ENCODE results near the gene FARSA. TPM values are rescaled to one million over a fixed set of nuclear protein-coding genes. Genes with fewer than 3 reads are reported as not detected.

The FARSA gene
- total RNA-seq, 2 donors from 2014 or later = 25.9 to 35.6 TPM

DNA sequence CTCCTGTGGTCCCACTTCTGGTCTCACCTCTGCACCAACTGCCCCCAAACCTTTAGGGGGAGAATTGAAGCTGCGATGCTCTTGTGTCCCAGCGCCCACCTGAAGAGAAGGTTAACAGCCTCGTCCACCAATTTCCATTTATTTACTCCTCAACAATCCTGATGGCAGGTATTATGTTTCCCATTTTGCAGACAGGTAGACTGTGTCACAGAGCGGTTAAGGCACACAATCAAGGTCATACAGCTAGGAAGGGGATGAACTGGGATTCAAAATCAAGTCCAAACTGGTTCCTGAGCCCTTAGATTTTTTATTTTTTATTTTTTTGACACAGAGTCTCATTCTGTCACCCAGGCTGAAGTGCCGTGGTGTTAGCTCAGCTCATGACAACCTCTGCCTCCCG is 58.4 kb downstream of the FARSA start:
- ATAC-seq (no peak), DNase-seq (no peak)
- TF ChIP-seq, protein P1, sequence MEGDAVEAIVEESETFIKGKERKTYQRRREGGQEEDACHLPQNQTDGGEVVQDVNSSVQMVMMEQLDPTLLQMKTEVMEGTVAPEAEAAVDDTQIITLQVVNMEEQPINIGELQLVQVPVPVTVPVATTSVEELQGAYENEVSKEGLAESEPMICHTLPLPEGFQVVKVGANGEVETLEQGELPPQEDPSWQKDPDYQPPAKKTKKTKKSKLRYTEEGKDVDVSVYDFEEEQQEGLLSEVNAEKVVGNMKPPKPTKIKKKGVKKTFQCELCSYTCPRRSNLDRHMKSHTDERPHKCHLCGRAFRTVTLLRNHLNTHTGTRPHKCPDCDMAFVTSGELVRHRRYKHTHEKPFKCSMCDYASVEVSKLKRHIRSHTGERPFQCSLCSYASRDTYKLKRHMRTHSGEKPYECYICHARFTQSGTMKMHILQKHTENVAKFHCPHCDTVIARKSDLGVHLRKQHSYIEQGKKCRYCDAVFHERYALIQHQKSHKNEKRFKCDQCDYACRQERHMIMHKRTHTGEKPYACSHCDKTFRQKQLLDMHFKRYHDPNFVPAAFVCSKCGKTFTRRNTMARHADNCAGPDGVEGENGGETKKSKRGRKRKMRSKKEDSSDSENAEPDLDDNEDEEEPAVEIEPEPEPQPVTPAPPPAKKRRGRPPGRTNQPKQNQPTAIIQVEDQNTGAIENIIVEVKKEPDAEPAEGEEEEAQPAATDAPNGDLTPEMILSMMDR (IDR thresholded peaks at IDR 0.05) = no peak
- no peak for TF ChIP-seq POLR2A (IDR thresholded peaks at IDR 0.05)
- no peaks in the 10 kb centered on the region for H3K27me3 ChIP-seq
- no peak overlapping the region for H3K27ac ChIP-seq
- H3K9me3 ChIP-seq = no peaks in the 10 kb centered on the region
- H3K4me1 ChIP-seq = peaks cover 8% of the 10 kb centered on the region
- no peak overlapping the region for H3K4me3 ChIP-seq
- intact Hi-C loops (cut with DNase I) = no loop called here
- H3K36me3 ChIP-seq (replicated peaks in 1 of 2; ENCODE audit: insufficient read depth in 1 of 2, low read depth in 2 of 2) = peaks cover 0 to 6% of the 10 kb centered on the region in 2 donors
- WGBS, 2 donors = 96 to 97% methylated on average over 6 of the region's 6 CpGs

DNA sequence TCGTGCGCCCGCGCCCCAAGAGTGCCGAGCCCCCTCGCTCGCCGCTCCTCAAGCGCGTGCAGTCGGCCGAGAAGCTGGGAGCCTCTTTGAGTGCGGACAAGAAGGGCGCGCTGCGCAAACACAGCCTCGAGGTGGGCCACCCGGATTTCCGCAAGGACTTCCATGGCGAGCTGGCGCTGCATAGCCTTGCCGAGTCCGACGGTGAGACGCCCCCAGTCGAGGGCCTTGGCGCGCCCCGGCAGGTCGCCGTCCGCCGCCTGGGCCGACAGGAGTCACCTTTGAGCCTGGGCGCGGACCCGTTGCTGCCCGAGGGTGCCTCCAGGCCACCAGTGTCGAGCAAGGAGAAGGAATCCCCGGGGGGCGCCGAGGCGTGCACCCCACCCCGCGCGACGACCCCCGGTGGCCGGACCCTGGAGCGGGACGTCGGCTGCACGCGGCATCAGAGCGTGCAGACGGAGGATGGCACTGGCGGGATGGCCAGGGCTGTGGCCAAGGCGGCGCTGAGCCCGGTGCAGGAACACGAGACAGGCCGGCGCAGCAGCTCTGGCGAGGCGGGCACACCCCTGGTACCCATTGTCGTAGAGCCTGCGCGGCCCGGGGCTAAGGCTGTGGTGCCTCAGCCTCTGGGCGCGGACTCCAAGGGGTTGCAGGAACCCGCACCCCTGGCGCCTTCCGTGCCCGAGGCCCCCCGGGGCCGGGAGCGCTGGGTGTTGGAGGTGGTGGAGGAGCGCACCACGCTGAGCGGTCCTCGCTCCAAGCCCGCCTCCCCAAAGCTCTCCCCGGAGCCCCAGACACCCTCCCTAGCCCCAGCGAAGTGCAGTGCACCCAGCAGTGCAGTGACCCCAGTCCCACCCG is 59.4 kb downstream of the FARSA start:
- no peaks in the 10 kb centered on the region for H3K9me3 ChIP-seq
- intact Hi-C loops (cut with DNase I) = no loop called here
- no peaks in the 10 kb centered on the region for H3K27me3 ChIP-seq
- DNase-seq = no peak
- no peak for TF ChIP-seq POLR2A (IDR thresholded peaks at IDR 0.05)
- TF ChIP-seq, protein P1 (IDR thresholded peaks at IDR 0.05) = no peak
- peaks cover 7% of the 10 kb centered on the region for H3K4me1 ChIP-seq
- ATAC-seq = no peak
- H3K36me3 ChIP-seq (replicated peaks in 1 of 2; ENCODE audit: insufficient read depth in 1 of 2, low read depth in 2 of 2) = peaks cover 0 to 6% of the 10 kb centered on the region in 2 donors
- H3K27ac ChIP-seq = no peak overlapping the region
- 78 to 87% methylated on average over 20 to 50 of the region's 86 CpGs for WGBS, 2 donors
- H3K4me3 ChIP-seq = no peak overlapping the region

DNA sequence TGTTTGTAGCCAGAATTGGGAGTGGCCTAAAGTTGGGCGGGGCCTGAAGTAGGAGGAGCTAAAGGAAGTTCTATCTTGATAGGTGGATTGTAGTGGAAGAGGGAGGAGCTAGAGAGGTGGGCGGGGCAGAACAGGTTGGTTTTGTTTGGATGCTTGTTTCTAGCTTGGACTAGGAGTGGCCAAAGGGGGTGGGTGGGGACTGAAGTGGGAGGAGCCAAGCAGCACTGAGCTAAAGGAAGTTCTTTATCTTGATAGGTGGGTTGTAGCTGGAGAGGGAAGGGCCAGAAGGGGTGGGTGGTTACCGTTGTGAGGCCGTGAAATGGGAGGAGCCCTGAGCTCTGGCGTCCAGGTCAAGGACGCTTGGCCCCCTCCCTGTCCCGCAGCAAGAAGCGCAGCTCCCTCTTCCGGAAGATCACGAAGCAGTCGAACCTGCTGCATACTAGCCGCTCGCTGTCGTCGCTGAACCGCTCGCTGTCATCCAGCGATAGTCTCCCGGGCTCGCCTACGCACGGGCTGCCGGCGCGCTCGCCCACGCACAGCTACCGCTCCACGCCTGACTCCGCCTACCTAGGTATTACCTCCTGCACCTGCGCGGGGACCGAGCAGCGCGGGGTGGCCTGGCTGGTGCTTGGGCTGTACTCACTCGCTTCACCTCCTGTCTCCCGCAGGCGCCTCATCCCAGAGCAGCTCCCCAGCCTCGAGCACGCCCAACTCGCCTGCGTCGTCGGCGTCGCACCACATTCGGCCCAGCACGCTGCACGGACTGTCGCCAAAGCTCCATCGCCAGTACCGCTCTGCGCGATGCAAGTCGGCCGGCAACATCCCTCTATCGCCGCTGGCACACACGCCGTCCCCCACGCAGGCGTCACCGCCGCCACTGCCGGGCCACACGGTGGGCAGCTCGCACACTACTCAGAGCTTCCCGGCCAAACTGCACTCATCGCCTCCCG is 60.3 kb downstream of the FARSA start:
- Histone ChIP-seq H3K36me3 (replicated peaks in 1 of 2; ENCODE audit: insufficient read depth in 1 of 2, low read depth in 2 of 2) (peaks cover 0 to 6% of the 10 kb centered on the region in 2 donors), H3K4me1 (peaks cover 7% of the 10 kb centered on the region), H3K4me3 (no peak overlapping the region), H3K27me3 (no peaks in the 10 kb centered on the region), H3K9me3 (no peaks in the 10 kb centered on the region), H3K27ac (no peak overlapping the region)
- WGBS, 2 donors = 70 to 72% methylated on average over 38 to 70 of the region's 70 CpGs
- ATAC-seq (peak; percentile 82), DNase-seq (peak; percentile 75 to 93 (median 84))
- TF ChIP-seq, protein P1 (IDR thresholded peaks at IDR 0.05) = peak in 1 of 7 experiments; percentile 7
- TF ChIP-seq POLR2A (IDR thresholded peaks at IDR 0.05) = no peak
- intact Hi-C loops (cut with DNase I) = no loop called here

Small RNA genes lying within 50 kb of the gene (microRNA-seq; reads per million reads assigned to microRNA genes)
- gene MIR5695 (ENCODE audit: borderline number of aligned reads in 2 of 2, borderline replicate concordance in 2 of 2) = 0 reads per million in 2 donors
- 1.4 to 2.7 reads per million in 2 donors for gene MIR6515 (ENCODE audit: borderline number of aligned reads in 2 of 2, borderline replicate concordance in 2 of 2)

Small RNA genes lying within 50 kb of the gene (small RNA-seq; reads per million reads assigned to genes)
- gene MIR5695 = not detected
- not detected for gene MIR6515

Other genes with a start within 250 kb of the FARSA start
- not detected for gene GNG14, start 245.7 kb downstream of the FARSA start, total RNA-seq
- 1 to 10 TPM; 3.9 to 4.0 TPM for gene FBXW9, start 237.1 kb downstream of the FARSA start, total RNA-seq
- 10 to 100 TPM; 15.0 to 35.6 TPM for gene TNPO2, start 209.8 kb downstream of the FARSA start, total RNA-seq
- gene TRIR, start 199.0 kb downstream of the FARSA start, total RNA-seq = 100 to 1,000 TPM; 187 to 282 TPM
- gene GET3, start 196.2 kb downstream of the FARSA start, total RNA-seq = 10 to 100 TPM; 13.2 to 22.8 TPM
- gene BEST2, start 181.9 kb downstream of the FARSA start, total RNA-seq = not detected
- gene HOOK2, start 158.2 kb downstream of the FARSA start, total RNA-seq = 100 to 1,000 TPM; 114 to 354 TPM
- 100 to 1,000 TPM; 219 to 485 TPM for gene JUNB, start 142.2 kb downstream of the FARSA start, total RNA-seq
- gene PRDX2, start 131.9 kb downstream of the FARSA start, total RNA-seq = 100 to 1,000 TPM; 105 to 146 TPM
- gene THSD8, start 131.6 kb downstream of the FARSA start, total RNA-seq = not detected
- gene RNASEH2A, start 127.1 kb downstream of the FARSA start, total RNA-seq = 1 to 10 TPM; 1.3 to 6.5 TPM
- under 1 TPM in 1 of 2 donors, not detected in 1; 0.52 TPM for gene RTBDN, start 99.1 kb downstream of the FARSA start, total RNA-seq
- under 1 TPM in 1 of 2 donors, not detected in 1; 0.26 TPM for gene MAST1, start 95.2 kb downstream of the FARSA start, total RNA-seq
- 10 to 100 TPM in 1 of 2 donors, 1 to 10 TPM in 1; 6.9 to 28.3 TPM for gene DNASE2, start 52.3 kb downstream of the FARSA start, total RNA-seq
- not detected for gene KLF1, start 46.5 kb downstream of the FARSA start, total RNA-seq
- gene GCDH, start 42.6 kb downstream of the FARSA start, total RNA-seq = 10 to 100 TPM; 17.4 to 57.7 TPM
- gene SYCE2, start 14.4 kb downstream of the FARSA start, total RNA-seq = not detected
- gene CALR, start 4.9 kb upstream of the FARSA start, total RNA-seq = 100 to 1,000 TPM; 298 to 388 TPM
- gene RAD23A, start 12.2 kb upstream of the FARSA start, total RNA-seq = 10 to 100 TPM; 53.7 to 94.6 TPM
- gene GADD45GIP1, start 23.5 kb upstream of the FARSA start, total RNA-seq = 10 to 100 TPM; 31.3 to 42.0 TPM
- not detected for gene DAND5, start 35.9 kb upstream of the FARSA start, total RNA-seq
- gene NFIX, start 61.8 kb upstream of the FARSA start, total RNA-seq = 10 to 100 TPM; 16.9 to 26.7 TPM
- 1 to 10 TPM; 3.4 to 6.9 TPM for gene LYL1, start 169.1 kb upstream of the FARSA start, total RNA-seq
- gene TRMT1, start 183.0 kb upstream of the FARSA start, total RNA-seq = 10 to 100 TPM; 21.5 to 36.3 TPM
- 10 to 100 TPM in 1 of 2 donors, 1 to 10 TPM in 1; 6.0 to 15.5 TPM for gene NACC1, start 184.6 kb upstream of the FARSA start, total RNA-seq
- 10 to 100 TPM; 54.2 to 65.3 TPM for gene STX10, start 216.7 kb upstream of the FARSA start, total RNA-seq
- 100 to 1,000 TPM; 162 to 857 TPM for gene IER2, start 216.7 kb upstream of the FARSA start, total RNA-seq

Data from body of pancreas (tissue), 4 donors.